Measurements from ENCODE around the gene GATAD2B.

DNA sequence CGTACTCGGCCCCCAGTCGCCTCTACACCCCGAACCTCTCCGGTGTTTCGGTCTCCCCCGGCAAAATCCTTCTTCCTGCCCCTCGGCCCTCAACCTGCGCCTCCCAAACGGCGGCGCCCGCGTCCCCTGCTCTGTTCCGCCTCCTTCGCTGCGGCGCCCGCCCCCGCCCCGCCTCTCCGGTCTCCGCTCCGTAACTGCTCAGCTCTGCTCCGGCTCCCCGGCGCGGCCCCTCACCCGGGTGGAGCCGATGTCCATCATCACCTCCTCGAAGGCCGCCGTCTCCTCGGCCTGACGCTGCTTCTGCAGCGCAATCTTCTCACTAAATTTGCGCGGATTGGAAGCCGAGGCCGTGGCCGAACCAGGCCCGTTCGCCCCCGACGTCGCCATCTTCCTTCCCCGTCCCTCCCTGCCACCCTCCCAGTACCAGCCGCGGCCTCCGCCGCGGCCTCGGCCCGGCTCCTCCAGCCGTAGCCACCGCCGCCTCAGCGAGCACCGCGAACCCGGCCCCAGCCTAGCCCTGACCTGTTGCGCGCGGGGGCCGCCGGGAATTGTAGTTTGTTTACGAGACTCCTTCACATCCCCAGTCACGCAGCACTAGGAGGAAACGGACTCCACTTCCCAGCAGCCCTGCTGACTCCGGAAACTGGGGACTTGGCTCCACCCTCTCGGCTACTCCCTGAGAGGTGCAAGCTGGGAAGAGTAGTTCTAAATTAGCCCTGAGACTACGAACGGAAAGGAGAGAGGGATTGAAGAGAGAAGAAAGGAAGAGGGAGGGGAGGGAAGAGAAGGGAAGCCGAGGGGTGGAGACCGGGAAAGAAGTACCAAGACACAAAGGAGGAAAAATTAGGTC is 35.6 kb upstream of the GATAD2B start, which contains the start of gene CRTC2:
- TF ChIP-seq, protein P1, sequence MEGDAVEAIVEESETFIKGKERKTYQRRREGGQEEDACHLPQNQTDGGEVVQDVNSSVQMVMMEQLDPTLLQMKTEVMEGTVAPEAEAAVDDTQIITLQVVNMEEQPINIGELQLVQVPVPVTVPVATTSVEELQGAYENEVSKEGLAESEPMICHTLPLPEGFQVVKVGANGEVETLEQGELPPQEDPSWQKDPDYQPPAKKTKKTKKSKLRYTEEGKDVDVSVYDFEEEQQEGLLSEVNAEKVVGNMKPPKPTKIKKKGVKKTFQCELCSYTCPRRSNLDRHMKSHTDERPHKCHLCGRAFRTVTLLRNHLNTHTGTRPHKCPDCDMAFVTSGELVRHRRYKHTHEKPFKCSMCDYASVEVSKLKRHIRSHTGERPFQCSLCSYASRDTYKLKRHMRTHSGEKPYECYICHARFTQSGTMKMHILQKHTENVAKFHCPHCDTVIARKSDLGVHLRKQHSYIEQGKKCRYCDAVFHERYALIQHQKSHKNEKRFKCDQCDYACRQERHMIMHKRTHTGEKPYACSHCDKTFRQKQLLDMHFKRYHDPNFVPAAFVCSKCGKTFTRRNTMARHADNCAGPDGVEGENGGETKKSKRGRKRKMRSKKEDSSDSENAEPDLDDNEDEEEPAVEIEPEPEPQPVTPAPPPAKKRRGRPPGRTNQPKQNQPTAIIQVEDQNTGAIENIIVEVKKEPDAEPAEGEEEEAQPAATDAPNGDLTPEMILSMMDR (conservative IDR thresholded peaks at IDR 0.05; ENCODE audit: low read length) = no peak; the same call in 1 of the 2 replicates
- no peak for TF ChIP-seq EZH2phosphoT487 (IDR thresholded peaks at IDR 0.05; ENCODE audit: borderline replicate concordance)

Data from Loucy (cell line).